GM12864 (cell line): Measurements from ENCODE around the gene FNDC3B.

Source experiments
- DNase-seq: peaks from one replicate; pipeline ENCODE4 v3.0.0-alpha.2; 2011; ENCODE audit warnings: low read depth
- H3K4me3 ChIP-seq: 2 replicates; pipeline ENCODE4 v1.5.1; 2011; ENCODE audit warnings: mild to moderate bottlenecking, low read depth, low read length, control low read depth
- CTCF ChIP-seq: IDR thresholded peaks from 2 replicates; pipeline ENCODE4 v1.5.1; 2011; ENCODE audit warnings: low read depth, mild to moderate bottlenecking, moderate library complexity, low read length, control low read depth, inconsistent platforms; ENCODE audit errors: missing control alignments

FNDC3B gene

GRCh38 chr3:172321035-172321434 lies 281.7 kb downstream of the FNDC3B start:
- DNase-seq, result no peak
- peak; percentile 1 for TF ChIP-seq CTCF
- no peak overlapping the region for H3K4me3 ChIP-seq

GRCh38 chr3:172323894-172324610 lies 284.7 kb downstream of the FNDC3B start:
- no peak for TF ChIP-seq CTCF
- H3K4me3 ChIP-seq, result no peak overlapping the region
- DNase-seq, result no peak

- no peak for TF ChIP-seq CTCF
- DNase-seq, result no peak
- H3K4me3 ChIP-seq, result no peak overlapping the region
These were observed 285.3 kb downstream of the FNDC3B start for GRCh38 chr3:172324611-172325203.

GRCh38 chr3:172325461-172325860 lies 286.1 kb downstream of the FNDC3B start:
- DNase-seq, result no peak
- TF ChIP-seq CTCF, result no peak
- H3K4me3 ChIP-seq, result no peak overlapping the region

- no peak for TF ChIP-seq CTCF
- DNase-seq, result no peak
- no peak overlapping the region for H3K4me3 ChIP-seq
These were observed 287.6 kb downstream of the FNDC3B start for GRCh38 chr3:172326993-172327392.

- DNase-seq, result no peak
- no peak for TF ChIP-seq CTCF
- H3K4me3 ChIP-seq, result no peak overlapping the region
These were observed 288.9 kb downstream of the FNDC3B start for GRCh38 chr3:172328282-172328681.

GRCh38 chr3:172329070-172329469 lies 289.7 kb downstream of the FNDC3B start:
- no peak for TF ChIP-seq CTCF
- no peak for DNase-seq
- no peak overlapping the region for H3K4me3 ChIP-seq
